ENCODE results near the gene RHBDF1. TPM values are rescaled to one million over a fixed set of nuclear protein-coding genes. Genes with fewer than 3 reads are reported as not detected.

The RHBDF1 gene
- total and polyA plus RNA-seq, 9 of the 15 experiments (the other 6 are each of a cell fraction or from before 2014, with no cell fraction given), result 1.0 to 8.2 (median 4.2) TPM

GRCh38 chr16:41439-42068 is 30.9 kb downstream of the RHBDF1 start:
- H3K9ac ChIP-seq (ENCODE audit: insufficient read depth in 1 of 2, low read depth in 2 of 2, low read length in 2 of 2), result peak overlapping the region in 1 of 2 experiments; percentile 60; a peak in 1 of 4 replicates
- H3K27ac ChIP-seq (ENCODE audit: extremely low read depth, low read depth, low read length), result peak overlapping the region; percentile 52; the same call in 2 of the 3 replicates
- in situ Hi-C loops (cut with MboI), result no loop called here
- ATAC-seq, result peak; percentile 59
- peaks cover 21% of the 10 kb centered on the region for H4K20me1 ChIP-seq (replicated peaks; ENCODE audit: control insufficient read depth, insufficient read depth, low read length)
- no peaks in the 10 kb centered on the region for H3K27me3 ChIP-seq (ENCODE audit: control insufficient read depth in 2 of 2, insufficient read depth in 2 of 2, low read length in 2 of 2)
- BruUV-seq (replicated peaks), result no TSS peak
- peak overlapping the region; percentile 55 for H3K4me2 ChIP-seq (ENCODE audit: insufficient read depth, low read length)
- H3K9me3 ChIP-seq (replicated peaks; ENCODE audit: control insufficient read depth, insufficient read depth, low read depth, low read length), result no peaks in the 10 kb centered on the region
- no peak overlapping the region for H3K4me3 ChIP-seq
- DNase-seq (ENCODE audit: extremely low read depth in 1 of 4, low spot score in 3 of 4), result no peak
- peaks cover 10% of the 10 kb centered on the region; the same call in 2 of the 3 replicates for H3K79me2 ChIP-seq (ENCODE audit: control insufficient read depth, insufficient read depth, low read length)
- H3K36me3 ChIP-seq (ENCODE audit: control insufficient read depth, insufficient read depth, low read length), result peaks cover 79% of the 10 kb centered on the region
- WGBS (ENCODE audit: insufficient coverage, low coverage, missing lambda C conversion rate), result 82% methylated on average over 22 of the region's 22 CpGs
- ChIA-PET POLR2A (interaction anchor here (0.6 to 0.9 kb wide), 2 partner anchors 12 to 15 kb away, joined by 4 to 9 read pairs; partner anchors contain the start of genes POLR3K and SNRNP25), CTCF (ENCODE audit: low intra/inter-chr PET ratio) (no interaction called here)
- intact Hi-C loops (cut with micrococcal nuclease), result no loop called here
- peaks cover 18 to 30% of the 10 kb centered on the region in 2 experiments for H3K4me1 ChIP-seq (replicated peaks in 1 of 2; ENCODE audit: control insufficient read depth in 2 of 2, insufficient read depth in 2 of 2, low read length in 2 of 2)
- H3K9me1 ChIP-seq (ENCODE audit: control insufficient read depth, insufficient read depth, low read length), result peaks cover 3% of the 10 kb centered on the region
- FAIRE-seq, result peak; percentile 26
- TF ChIP-seq RBFOX2 (IDR thresholded peaks at IDR 0.05; ENCODE audit: low read depth, low read length) (0 out of 2 replicates have a peak, but pooled peaks have one; percentile 24), POLR2A (conservative IDR thresholded peaks at IDR 0.05) (0 out of 2 replicates have a peak, but pooled peaks have one; percentile 27), TFAP4 (CRISPR knock-in tag; IDR thresholded peaks at IDR 0.05; ENCODE audit: borderline replicate concordance) (peak; percentile 20; the same call in 1 of the 2 replicates), POLR2G (IDR thresholded peaks at IDR 0.05; ENCODE audit: low read depth, low read length) (peak; percentile 36; the same call in 1 of the 2 replicates), SUPT5H (IDR thresholded peaks at IDR 0.05) (peak; percentile 33; the same call in 1 of the 2 replicates), SRF (CRISPR knock-in tag; IDR thresholded peaks at IDR 0.05) (no peak), TSC22D4 (tag; IDR thresholded peaks at IDR 0.05) (no peak), KLF13 (tag; IDR thresholded peaks at IDR 0.05; ENCODE audit: borderline replicate concordance, low read depth) (no peak), ZNF639 (CRISPR knock-in tag; conservative IDR thresholded peaks at IDR 0.05 in 1 of 2, IDR thresholded peaks at IDR 0.05 in 1 of 2) (no peak), EGR1 (conservative IDR thresholded peaks at IDR 0.05) (peak; percentile 32; the same call in 1 of the 2 replicates)
- no peak overlapping the region for H2AFZ ChIP-seq (ENCODE audit: low read depth, low read length)
